Measurements from ENCODE around the gene ABCC2. TPM values are rescaled to one million over a fixed set of nuclear protein-coding genes. Genes with fewer than 3 reads are reported as not detected.

ABCC2 gene
- total RNA-seq, 2 donors from 2014 or later, result 0.64 to 0.89 TPM

GRCh38 chr10:99768556-99768955 lies 13.9 kb upstream of the ABCC2 start:
- no peak for ATAC-seq
- intact Hi-C loops (cut with DNase I, micrococcal nuclease), result no loop called here

DNA sequence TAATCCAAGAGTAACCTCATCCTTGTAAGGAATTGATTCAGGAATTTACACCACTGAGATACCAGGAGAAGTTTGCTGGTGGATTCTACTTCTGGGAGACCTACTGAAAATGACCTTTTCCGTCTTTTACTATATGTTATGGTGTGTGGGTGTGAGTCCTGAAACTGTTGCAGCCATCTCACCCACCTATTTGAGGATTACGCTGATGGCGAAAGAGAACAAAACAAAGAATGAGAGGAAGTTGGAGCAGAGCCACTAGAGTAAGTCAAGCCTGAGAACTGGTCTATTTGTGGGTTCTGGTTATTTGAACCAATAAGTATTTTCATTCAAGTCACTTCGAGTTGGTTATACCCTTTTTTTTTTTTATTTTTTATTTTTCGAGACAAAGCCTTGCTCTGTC lies 12.7 kb upstream of the ABCC2 start:
- intact Hi-C loops (cut with DNase I, micrococcal nuclease), result no loop called here
- DNase-seq, result no peak
- ATAC-seq, result no peak

More at GRCh38 chr10:99768556-99768955, 13.9 kb upstream of the ABCC2 start:
- no peak for DNase-seq

GRCh38 chr10:99770408-99771045 lies 11.9 kb upstream of the ABCC2 start:
- ATAC-seq (peak; percentile 82), DNase-seq (no peak)
- intact Hi-C loops (cut with DNase I, micrococcal nuclease), result no loop called here

- no peak for DNase-seq
- intact Hi-C loops (cut with DNase I, micrococcal nuclease), result no loop called here
- peak; percentile 66 for ATAC-seq
These were observed 6.6 kb upstream of the ABCC2 start for GRCh38 chr10:99775850-99776249.

DNA sequence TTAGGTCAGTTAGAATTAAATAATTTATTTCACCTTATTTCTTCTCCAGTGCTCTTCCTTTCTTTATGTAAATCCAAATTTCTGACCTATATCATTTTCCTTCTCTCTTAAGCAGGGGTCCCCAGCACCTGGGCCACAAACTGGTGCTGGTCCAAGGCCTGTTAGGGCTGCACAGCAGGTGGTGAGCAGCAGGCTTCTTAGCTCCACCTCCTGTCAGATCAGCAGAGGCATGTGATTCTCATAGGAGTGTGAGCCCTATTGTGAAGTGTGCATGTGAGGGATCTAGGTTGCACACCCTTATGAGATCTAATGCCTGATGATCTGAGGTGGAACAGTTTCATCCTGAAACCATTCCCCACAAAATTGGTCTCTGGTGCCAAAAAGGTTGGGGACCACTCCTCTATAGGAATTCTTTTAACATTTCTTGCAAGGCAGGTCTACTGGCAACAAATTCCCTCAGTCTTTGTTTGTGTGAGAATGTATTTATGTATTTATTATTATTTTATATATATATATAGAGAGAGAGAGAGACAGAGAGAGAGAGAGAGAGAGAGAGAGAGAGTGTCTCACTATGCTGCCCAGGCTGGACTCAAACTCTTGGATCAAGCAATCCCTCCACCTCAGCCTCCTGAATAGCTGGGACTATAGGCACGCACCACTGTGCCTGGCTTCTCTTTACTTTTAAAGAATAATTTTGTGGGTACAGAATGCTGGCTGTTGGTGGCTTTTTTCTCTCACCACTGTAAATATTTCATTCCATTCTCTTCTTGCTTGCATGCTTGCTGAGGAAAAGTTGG lies 4.3 kb upstream of the ABCC2 start:
- no peak for DNase-seq
- intact Hi-C loops (cut with DNase I, micrococcal nuclease), result no loop called here
- no peak for ATAC-seq

DNA sequence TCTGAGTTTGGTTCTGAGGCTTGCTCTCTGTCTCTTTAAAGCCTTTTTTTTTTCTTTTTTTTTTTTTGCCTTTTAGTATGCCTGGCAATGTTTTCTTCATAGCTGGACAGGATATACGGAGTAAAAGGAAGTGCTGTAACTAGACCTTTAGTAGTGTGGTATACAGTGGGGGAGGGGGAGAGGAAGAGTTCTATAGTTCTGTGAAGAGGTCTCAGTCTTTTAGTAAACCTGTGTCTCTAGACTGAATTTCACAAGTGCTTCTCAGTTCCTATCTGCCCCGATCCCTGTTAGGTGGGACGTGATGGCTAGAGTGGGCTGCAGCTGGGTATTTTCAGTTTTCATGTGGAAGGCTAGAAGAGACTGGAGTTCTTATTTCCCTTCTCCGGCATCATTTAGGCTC lies 3.1 kb upstream of the ABCC2 start:
- no peak for DNase-seq
- intact Hi-C loops (cut with DNase I, micrococcal nuclease), result no loop called here
- ATAC-seq, result peak; percentile 45

- ATAC-seq (no peak), DNase-seq (no peak)
- intact Hi-C loops (cut with DNase I, micrococcal nuclease), result no loop called here
These were observed 558 bp upstream of the ABCC2 start for GRCh38 chr10:99781734-99782429.

- intact Hi-C loops (cut with DNase I, micrococcal nuclease), result no loop called here
These were observed 1.7 kb downstream of the ABCC2 start for GRCh38 chr10:99784016-99784726.

DNA sequence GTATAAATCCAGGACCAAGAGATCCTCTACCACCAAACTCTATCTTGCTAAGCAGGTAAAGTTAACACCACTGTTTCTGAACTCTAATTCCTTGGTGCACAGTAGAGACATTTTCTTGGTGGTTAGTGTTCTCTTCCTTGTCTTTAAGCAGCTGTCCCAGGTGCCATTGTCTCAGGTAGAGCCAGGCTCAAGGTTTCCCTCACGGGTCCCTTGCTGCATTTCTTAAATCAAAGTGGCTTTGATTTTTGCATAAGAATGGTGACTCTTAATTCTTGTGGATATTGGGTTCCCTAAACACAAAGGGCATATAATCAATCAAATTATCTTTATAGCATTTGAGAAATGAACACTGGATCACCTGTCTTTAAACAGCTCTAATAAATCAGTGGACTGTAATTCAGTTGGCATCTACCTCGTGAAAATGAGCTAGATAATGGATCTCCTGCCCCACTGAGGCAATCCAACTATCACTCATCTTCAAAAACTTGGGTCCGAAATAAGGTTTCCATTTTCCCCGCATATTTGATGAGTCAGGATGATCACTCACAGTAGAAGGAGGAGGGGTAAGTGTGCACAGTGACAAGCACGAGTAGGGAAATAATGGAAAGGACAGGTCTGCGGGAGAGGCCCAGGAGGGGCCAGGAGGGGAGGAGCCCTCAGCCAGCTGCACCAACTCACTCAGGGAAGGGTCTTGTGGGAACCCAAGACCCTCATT lies 2.4 kb downstream of the ABCC2 start:
- DNase-seq (no peak), ATAC-seq (no peak)
- intact Hi-C loops (cut with DNase I, micrococcal nuclease), result no loop called here

More at GRCh38 chr10:99784016-99784726, 1.7 kb downstream of the ABCC2 start:
- ATAC-seq (no peak), DNase-seq (no peak)

GRCh38 chr10:99785646-99786045 lies 3.2 kb downstream of the ABCC2 start:
- no peak for ATAC-seq
- intact Hi-C loops (cut with DNase I, micrococcal nuclease), result no loop called here

GRCh38 chr10:99787311-99787710 lies 4.9 kb downstream of the ABCC2 start:
- intact Hi-C loops (cut with DNase I, micrococcal nuclease), result no loop called here
- ATAC-seq (no peak), DNase-seq (no peak)

More at GRCh38 chr10:99785646-99786045, 3.2 kb downstream of the ABCC2 start:
- DNase-seq, result no peak

DNA sequence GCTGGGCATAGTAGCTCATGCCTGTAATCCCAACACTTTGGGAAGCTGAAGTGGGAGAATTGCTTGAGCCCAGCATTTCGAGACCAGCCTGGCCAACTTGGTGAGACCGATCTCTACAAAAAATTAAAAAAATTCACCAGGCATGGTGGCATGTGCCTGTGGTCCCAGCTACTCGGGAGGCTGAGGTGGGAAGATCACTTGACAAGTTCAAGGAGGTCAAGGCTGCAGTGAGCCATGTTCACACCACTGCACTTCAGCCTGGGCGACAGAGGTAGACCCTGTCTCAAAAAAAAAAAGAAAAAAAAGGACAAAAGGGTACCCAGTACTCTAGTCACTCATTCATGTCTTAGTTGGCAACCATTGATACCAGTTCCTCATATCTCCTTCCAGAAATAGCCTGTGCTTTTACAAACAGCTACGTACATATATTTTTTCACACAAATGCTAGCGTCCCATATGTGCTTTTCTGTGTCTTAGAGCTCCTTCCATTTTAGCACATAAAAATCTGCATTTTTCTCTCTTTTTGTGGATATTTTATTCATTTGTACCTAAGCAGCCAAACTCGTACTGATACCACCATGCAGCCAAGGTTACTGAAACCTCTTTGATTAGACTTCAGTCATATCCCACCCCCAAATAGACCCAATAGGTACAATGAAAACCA lies 5.5 kb downstream of the ABCC2 start:
- DNase-seq (no peak), ATAC-seq (no peak)
- intact Hi-C loops (cut with DNase I, micrococcal nuclease), result no loop called here

- intact Hi-C loops (cut with DNase I, micrococcal nuclease), result no loop called here
- ATAC-seq (no peak), DNase-seq (peak in 1 of 2 donors; percentile 47)
These were observed 6.3 kb downstream of the ABCC2 start for GRCh38 chr10:99788598-99789256.

DNA sequence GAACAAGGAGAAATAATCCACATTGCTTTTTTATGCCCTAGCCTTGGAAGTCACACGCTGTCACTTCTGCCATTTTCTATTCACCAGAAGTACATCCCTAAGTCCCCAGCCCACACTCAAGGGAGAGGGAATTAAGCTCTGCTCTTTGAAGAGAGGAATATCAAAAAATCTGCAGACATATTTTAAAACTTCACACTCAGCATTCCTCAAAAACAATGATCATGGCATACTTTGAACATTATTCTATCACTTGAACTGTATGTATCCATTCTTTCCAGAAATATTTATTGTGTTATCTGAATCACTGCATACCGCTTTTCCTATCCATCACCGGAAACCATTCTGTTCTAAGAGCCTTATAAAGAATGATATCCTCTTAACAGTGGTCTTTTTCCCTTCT lies 9.4 kb downstream of the ABCC2 start:
- DNase-seq (no peak), ATAC-seq (no peak)
- intact Hi-C loops (cut with DNase I, micrococcal nuclease), result no loop called here

DNA sequence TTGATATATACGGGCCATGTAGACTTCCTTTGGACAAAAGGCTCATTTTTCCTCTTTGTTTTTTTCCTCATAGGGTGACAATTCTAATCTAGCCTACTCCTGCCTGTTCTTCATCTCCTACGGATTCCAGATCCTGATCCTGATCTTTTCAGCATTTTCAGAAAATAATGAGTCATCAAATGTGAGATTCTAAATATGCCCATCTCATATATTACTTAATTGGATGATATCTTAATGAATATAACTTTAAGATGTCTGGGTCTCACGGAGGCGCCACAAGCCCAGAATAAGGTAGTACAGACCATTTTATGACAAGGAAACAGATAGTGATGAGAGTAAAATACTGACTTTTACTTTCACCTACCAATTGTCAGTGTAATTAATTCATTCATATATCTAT lies 11.4 kb downstream of the ABCC2 start:
- no peak for ATAC-seq

DNA sequence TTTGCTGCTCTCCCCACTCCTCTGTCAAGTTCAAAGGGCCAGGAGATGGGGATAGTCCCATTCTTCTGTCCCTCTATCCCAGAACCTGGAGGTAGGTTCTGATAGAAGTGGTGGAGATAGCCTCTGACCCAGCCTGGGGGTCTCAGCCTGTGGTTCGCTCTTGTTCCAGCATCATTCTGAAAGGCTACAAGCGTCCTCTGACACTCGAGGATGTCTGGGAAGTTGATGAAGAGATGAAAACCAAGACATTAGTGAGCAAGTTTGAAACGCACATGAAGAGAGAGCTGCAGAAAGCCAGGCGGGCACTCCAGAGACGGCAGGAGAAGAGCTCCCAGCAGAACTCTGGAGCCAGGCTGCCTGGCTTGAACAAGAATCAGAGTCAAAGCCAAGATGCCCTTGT lies 14.5 kb downstream of the ABCC2 start:
- DNase-seq, result no peak
- ATAC-seq, result no peak
- intact Hi-C loops (cut with DNase I, micrococcal nuclease), result no loop called here

More for the DNA sequence above, 11.4 kb downstream of the ABCC2 start:
- intact Hi-C loops (cut with DNase I, micrococcal nuclease), result no loop called here
- DNase-seq, result no peak

DNA sequence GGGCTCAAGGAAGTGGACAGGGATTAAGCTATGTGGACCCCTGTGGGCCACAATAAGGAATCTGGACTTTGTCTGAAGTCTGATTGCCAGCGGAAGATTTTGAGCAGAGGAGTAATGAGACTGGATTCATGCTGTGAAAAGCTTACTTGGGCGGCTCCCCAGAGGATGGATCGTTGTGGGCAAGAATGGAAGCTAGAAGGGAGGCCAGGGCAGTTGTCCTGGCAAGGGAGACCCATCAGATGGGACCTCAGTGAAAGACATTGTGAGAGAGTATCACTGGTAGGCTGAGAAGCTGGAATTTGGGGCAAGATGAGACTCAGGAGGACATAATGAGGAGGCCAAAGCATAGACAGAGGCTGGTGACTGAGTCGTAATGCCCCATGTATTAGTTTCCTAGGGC lies 15.6 kb downstream of the ABCC2 start:
- intact Hi-C loops (cut with DNase I, micrococcal nuclease), result no loop called here
- no peak for ATAC-seq
- no peak for DNase-seq

- ATAC-seq (no peak), DNase-seq (no peak)
- intact Hi-C loops (cut with DNase I, micrococcal nuclease), result no loop called here
These were observed 16.5 kb downstream of the ABCC2 start for GRCh38 chr10:99798920-99799319.
